Amniotic epithelial cell (primary cell): ENCODE results near the gene OR4F15.
"Not testable (repeated sequence)": the region's sequence is repeated elsewhere in the genome, so short reads cannot be mapped to it uniquely, and the experiment has no call there.

Experiments
- DNase-seq: peaks from one replicate; pipeline ENCODE4 v3.0.0-alpha.2; 2010; ENCODE audit warnings: low read depth

The OR4F15 gene

DNA sequence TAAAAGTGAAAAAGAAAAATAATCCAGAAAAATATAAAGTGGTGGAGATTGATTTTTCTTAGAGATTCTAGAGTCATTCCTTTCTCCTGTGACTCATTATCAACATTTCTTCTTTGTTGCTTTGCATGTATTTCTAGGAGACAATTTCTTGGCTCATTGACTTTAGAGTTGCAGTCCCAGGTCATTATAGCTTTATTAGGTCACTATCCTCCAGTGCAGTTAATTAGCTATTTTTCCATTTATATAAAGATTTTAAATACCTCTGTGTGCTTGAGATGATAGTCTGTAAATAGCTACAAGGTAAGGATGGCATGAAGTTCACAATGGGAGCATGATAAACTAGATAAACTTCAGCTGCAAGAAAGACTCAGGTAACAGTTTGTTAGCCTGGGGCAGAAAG lies at the start of gene OR4F15:
TSS of gene OR4F15 (plus strand) at position 301 of the 400 bp plus-strand sequence. CDS start 5,985 bp downstream, outside the sequence.
- DNase-seq: no peak

- not testable (repeated sequence) for DNase-seq
These were observed 47.2 kb upstream of the OR4F15 start for GRCh38 chr15:101764669-101765339.

DNA sequence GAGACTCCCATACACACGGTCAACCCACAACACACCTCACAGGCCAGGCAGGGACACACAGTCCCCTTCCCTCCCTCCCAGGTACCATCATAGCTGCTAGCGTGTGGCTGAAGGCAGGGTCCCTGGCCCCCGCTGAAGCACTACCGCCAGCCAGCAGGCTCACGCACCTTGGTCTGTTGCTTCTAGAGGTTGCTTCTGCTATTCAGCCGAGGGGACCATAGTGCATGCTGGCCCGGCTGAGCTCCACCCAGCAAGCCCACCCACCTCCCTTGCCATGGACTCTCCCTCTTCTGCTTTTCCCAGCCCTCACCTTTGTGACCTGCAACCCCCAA lies 46.7 kb upstream of the OR4F15 start:
- not testable (repeated sequence) for DNase-seq

GRCh38 chr15:101765772-101766456 lies 46.1 kb upstream of the OR4F15 start:
- no peak for DNase-seq

GRCh38 chr15:101767083-101767640 lies 44.8 kb upstream of the OR4F15 start:
- not testable (repeated sequence) for DNase-seq

DNA sequence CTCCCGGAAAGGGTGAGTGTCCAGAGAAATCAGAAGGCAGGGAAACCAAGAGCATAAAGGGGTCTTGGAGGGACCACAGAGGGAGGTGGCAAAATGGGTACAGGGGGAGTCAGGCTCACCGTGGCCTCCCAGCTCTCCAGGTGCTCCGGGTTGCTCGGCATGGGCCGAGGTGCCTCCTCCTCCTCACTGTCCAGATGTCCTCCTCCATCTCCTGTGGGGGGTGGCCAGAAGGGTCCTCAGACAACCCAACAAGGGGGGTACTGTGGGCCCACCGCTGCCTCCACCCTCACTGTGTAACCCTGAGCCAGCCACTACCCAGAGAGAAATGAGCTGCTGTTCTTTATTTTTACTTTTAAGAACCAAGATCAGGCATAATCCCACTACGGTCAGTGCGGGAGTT lies 39.1 kb upstream of the OR4F15 start:
- no peak for DNase-seq

DNA sequence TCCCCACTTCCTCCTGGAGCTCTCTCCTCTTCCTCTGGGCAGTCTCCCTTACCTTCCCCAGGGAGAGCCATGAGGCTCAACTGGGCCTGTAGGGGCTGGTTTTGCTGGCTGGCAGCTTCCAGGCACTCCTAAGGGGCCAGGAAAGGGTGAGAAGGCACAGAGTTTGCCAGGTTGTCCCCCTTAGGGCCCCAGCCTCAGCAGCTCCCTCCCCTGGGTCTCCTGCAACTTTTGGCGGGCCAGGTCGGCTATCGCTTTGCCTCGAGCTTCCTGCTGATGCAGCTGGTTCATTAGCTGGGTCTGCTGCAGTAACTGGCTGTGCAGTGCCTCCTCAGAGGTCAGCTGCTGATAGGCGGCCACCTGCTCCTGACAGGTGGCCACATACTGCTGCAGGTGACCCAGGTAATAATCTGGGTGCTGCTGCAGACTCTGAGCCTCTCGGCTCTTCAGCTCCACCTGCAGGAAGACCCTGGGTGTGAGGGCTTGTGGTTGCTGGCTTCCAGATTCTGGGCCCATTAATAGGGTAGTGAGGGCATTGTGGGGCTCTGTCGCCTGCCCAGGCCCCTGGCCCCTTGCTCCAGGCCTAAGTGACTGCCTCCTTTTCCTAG lies 38.4 kb upstream of the OR4F15 start:
- no peak for DNase-seq

GRCh38 chr15:101775136-101775535 lies 36.9 kb upstream of the OR4F15 start:
- no peak for DNase-seq

DNA sequence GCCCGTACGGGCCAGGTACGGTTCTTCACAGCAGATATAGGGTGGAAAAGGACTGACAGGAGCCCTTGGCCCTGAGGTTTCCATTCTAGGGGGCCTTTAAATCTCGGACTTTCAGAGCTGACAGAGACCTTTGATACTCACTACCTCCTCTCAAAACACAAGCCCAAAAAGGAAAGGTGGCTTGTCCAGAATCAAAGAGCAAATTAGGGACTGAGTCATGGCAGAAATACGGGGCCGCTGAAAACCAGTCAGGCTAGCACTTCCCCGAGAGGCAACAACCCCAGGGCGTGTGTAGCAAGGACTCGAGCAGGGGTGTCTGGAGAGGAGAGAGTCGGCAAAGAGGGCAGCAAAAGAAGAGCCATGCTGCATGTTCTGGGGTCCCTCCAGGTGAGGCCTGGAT lies 33.4 kb upstream of the OR4F15 start:
- DNase-seq: not testable (repeated sequence)

- not testable (repeated sequence) for DNase-seq
These were observed 31.8 kb upstream of the OR4F15 start for GRCh38 chr15:101780225-101780624.

DNA sequence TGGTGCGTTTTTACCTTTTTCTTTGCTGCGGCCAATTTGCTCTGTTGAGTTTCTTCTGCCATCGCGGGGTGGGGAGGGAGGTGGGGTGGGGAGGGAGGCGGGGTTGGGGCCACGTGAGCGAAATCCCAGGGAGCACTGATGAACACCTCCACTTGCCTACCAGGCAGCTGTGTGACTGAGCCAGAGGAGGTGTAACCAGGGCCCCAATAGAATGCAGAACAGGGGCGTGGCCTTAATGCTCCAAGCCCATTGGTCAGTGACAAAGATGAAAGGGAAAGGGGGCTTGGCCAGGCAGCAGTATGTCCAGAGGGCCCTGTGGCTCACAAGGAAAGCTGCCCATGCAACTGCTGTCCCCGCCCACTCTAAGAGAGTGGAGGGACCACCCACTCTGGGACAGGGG lies 30.1 kb upstream of the OR4F15 start:
- DNase-seq: no peak

GRCh38 chr15:101784644-101785043 lies 27.4 kb upstream of the OR4F15 start:
- no peak for DNase-seq

DNA sequence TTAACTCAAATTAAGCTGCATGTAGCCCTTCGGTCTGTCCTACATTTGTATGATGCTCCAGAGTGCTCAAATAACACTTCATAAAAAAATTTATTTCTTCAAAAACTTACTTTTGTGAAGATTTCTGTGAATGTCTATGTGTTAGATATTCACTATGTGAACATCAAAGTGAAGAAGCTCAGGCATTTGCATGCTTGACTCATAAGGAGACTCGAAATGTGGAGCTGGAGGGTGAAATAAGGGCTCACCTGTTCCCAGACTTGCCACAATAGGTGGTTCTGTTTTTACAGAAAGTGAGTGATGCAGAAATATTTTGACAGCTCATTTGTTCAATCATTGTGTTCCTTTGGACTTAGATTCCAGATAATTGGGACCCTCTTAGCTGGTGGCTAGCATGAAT lies 25.6 kb upstream of the OR4F15 start:
- DNase-seq: not testable (repeated sequence)

DNA sequence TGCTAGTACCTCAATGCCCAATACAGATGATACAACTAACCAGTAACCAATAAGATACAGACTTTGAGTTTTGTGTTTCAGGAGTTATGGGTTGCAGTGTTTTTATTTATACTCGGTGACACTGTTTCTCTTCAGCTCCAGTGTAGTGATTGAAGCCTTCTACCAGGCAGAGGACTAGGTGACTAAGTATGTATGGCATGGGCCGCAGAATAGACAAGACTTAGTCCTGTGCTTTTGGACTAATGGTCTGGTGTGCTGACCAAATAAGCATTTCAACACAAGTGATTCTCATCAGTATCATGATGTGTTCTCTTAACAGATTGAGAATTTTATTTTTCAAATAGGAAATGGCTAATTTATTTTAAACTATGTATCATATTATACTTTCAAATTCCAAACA lies 24.0 kb upstream of the OR4F15 start:
- DNase-seq: not testable (repeated sequence)

DNA sequence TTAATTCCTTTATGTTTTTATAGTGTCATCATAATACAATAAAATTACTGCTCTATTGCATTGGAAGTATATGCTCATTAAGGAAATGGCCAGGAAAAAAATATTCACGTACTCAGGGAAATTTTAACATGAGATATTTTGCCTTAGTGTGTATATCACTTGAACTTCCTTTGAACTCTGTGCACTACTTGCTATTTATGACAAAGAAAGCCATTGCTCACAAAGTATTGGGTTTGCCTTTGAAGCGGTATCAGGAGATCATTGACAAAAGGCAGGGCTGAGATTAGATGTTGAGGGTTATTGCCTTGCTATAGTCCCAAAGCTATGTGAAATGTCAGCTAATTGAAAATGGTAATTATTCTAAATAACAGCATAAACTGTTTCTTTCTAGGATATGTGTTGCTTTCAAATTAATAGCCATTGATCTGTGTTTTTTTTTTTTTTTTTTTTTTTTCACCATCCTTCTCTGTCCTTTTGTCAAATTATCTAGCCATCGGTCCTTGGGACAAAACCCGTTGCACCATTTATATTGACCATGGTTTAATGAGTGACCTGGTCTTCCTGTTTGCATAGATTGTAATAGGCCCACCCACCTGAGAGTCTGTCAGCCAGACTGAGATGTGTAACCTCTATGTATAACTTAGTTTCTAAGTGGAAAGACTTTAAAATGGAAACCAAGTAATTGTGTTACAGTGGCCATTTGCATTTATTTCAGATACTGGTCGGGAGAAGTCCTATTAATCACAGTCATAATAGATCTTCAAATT lies 23.3 kb upstream of the OR4F15 start:
- DNase-seq: not testable (repeated sequence)

GRCh38 chr15:101790748-101791147 lies 21.3 kb upstream of the OR4F15 start:
- not testable (repeated sequence) for DNase-seq

DNA sequence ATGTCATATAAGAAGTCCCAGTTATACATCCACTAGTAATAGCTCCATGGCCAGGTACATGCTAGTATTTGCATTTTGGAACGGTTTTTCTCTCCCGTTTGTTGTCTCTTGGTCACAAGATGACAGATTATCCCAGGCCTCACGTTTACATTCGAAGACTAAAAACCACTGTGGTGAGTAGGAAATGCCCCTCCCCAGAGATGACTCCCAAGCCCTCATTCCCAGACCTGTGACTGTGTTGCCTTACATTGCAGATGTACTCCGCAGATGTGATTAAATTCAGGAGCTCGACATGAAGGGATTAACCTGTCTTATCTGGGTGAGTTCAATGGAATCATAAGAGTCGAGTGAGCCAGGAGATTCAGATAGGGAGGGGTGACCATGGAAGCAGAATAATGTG lies 18.0 kb upstream of the OR4F15 start:
- DNase-seq: not testable (repeated sequence)

DNA sequence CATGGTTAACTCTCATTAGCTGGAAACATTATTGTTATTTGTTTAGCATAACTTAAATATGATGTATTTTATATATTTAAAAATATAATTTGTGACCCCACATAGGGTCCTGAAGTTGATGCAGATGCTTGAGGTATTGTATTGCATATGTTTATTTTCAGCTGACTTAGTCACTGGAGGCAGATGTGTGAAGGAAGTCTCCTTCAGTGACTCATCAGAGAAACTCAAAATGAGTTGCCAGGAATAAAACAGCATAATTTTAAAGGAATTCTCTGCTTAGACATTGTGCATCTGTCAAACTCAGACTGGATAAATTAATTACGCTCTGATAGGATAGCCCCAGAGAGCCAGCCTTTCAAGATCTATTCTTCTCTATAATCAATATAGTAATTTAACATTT lies 16.5 kb upstream of the OR4F15 start:
- peak; percentile 45 for DNase-seq

DNA sequence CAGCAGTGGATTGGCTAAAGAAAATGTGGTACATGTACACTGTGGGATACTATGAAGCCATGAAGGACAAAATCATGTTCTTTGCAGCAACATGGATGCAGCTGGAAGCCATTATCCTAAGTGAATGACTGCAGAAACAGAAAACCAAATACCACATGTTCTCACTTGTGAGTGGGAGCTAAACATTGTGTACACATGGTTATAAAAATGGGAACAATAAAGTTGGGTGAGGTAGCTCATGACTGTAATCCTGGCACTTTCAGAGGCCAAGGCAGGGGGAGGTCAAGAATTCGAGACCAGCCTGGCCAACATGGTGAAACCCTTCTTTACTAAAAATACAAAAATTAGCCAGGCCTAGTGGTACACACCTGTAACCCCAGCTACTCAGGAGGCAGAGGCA lies 12.3 kb upstream of the OR4F15 start:
- no peak for DNase-seq

GRCh38 chr15:101801048-101801447 lies 11.0 kb upstream of the OR4F15 start:
- DNase-seq: no peak

GRCh38 chr15:101803209-101803608 lies 8.8 kb upstream of the OR4F15 start, which contains the start of gene OR4F6:
OR4F6 (plus strand) TSS chr15:101803509; CDS start chr15:101805720, 2,211 bp downstream.
- no peak for DNase-seq

DNA sequence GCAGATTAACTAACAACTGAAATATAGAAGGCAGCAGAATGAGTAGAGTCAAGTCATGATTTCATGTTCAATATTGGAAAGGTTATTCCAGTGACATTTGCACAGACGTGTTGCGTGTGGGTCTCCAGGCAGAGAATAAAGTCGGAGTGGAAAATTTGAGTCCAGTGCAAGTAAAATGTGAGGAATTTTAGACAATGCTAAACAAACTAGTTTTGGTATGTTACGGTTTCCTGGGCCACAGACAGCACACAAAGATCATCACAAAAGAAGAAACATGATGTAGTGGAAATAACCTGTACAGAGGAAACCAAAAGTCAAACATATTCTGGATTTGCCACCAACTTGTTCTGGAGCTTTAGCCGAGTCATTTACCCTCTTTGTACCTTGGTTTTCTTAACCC lies 8.3 kb upstream of the OR4F15 start:
- no peak for DNase-seq
